Measurements from ENCODE around the gene LYL1.

DNA sequence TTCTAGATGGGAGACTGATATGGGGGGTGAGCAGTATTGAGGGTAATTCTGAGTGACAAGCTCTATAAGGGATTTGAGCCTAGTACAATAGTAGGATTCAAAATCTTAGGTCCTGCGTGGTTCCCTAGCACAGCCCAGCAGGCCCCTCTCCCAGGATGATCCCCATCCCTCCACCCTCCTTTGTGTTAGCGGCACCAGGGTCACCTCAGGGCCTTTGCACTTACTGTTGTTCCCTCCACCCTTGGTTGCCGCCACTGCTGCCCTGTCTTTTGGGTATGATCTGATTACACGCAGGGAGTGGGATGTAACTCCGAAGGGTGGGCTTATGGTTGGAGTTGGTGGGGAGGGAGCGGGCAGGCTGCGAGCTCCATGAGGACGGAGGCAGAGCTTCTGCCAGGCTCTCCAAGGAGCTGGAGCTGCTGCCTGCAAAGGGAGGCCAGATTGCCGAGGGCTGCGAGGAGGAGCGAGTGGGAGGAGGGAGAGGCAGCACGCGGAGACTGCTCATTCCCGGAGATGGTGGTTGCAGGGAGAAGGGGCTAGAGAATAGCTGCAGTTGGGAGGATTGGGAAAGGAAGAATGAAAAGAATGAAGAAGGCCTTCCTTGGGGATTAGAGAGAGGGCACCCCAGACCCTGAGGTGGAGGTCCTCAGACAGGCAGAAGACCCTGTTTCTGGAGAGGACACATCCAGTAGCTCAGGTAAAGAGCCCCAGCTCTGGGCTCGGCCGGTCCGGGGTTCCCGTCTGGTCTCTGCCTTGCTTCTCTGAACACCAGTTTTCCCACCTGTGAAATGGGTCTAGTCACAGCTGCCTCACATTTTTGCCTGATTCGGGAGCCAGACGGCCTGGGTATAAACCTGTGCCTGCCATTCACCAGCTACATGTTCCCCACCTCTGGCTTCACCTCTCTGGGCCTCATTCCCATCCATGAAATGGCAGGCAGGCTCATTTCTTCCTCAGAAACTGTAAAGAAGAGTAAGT is 20.6 kb upstream of the LYL1 start:
- TF ChIP-seq POLR2A (IDR thresholded peaks at IDR 0.05; ENCODE audit: low read length) (no peak), GATA1 (IDR thresholded peaks at IDR 0.05; ENCODE audit: low read depth, low read length) (no peak)
